ES-I3 (cell line): ENCODE data around the gene TAF3.
A peak's percentile ranks its signal among the peaks of the same experiment; 100 is the strongest.

Source experiments
- H3K36me3 ChIP-seq: 2 replicates; pipeline ENCODE4 v1.6.1; 2013; ENCODE audit warnings: mild to moderate bottlenecking, low read length, control low read depth, moderate library complexity; ENCODE audit not compliant: insufficient read depth
- H3K4me1 ChIP-seq: 2 replicates; pipeline ENCODE4 v1.6.1; 2013; ENCODE audit warnings: mild to moderate bottlenecking, control low read depth, low read length; ENCODE audit not compliant: insufficient read depth
- H3K9ac ChIP-seq: 2 replicates; pipeline ENCODE4 v1.6.1; 2013; ENCODE audit warnings: low read depth, mild to moderate bottlenecking, low read length, moderate library complexity
- H3K9me3 ChIP-seq: 2 replicates; pipeline ENCODE4 v1.6.1; 2013; ENCODE audit warnings: mild to moderate bottlenecking, low read length, moderate library complexity; ENCODE audit not compliant: control insufficient read depth, insufficient read depth

The TAF3 gene

DNA sequence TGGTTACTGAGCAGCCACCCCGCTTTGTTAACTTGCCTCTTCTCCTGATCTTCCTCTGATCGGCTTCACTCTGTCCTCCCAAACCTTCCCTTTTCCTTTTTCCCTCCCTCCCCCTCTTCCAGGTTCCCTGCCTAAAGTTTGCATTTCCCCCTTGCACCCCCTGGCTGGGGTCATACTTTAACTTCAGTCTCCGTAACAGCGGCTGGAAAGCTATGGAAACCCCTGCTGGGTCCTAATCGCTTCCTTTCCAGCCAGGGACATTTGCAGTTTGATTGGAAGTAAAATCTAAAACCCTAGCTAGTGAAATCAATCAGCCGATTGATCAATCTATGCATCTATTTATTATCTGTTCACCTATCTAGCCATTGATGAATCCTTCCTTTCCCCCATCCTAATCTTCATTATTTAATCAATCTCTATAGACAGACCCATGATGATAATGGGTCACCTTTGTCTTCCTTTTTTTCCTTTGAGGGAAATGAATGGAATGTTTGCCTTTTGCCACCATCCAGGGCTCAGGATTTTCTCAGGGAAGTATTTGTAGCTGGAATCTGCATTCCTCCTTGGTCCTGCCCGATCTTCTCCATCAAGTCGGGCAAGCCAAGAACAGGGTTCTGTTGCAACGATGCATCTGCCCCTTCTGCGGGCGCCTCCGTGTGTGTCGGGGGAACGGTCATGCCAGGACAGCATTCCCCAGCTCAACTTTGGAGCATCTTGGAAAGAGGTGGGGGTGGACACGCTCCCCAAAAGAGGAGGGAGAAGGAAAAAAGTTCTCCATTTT lies 245.0 kb downstream of the TAF3 start:
- H3K36me3 ChIP-seq, result no peaks in the 10 kb centered on the region

DNA sequence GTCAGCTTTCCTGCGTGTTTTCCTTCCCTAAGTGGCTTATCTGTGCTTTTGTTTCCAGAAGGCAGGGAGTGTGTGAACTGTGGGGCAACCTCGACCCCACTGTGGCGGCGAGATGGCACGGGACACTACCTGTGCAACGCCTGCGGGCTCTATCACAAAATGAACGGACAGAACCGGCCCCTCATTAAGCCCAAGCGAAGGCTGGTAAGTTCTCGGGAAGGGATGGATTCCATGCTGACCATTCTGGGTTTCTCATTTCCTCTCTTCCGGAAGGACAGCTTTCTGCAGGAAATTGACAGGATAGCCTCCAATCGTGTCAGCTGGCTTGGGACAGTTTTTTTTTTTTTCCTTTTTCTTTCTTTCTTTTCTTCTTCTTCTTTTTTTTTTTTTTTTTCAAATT lies 245.6 kb downstream of the TAF3 start:
- Histone ChIP-seq H3K9ac (peak overlapping the region; percentile 44; the same call in 1 of the 2 replicates), H3K4me1 (peaks cover 47% of the 10 kb centered on the region), H3K36me3 (no peaks in the 10 kb centered on the region), H3K9me3 (no peaks in the 10 kb centered on the region)

More for the DNA sequence above, 245.0 kb downstream of the TAF3 start:
- peaks cover 47% of the 10 kb centered on the region for H3K4me1 ChIP-seq
- H3K9me3 ChIP-seq, result no peaks in the 10 kb centered on the region
- H3K9ac ChIP-seq, result peak overlapping the region; percentile 44; the same call in 1 of the 2 replicates

DNA sequence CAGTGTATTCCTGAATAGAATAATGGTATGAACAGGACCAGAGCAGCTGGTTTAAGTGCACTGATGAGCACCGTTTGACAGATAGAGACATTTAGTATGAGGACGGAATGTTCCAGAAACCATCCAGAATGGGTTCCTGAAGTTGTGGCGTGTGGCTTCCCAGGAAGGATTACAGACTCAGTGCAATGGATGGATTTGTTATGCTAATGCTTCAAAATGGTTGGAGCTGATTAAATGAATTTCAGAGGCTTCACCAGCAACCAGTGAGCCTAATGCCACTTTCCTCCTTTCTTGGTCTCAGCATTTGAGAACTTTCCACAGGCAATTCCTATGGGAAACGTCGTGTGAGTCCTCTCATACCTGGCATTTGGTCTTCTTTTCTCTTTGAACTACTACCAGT lies 246.1 kb downstream of the TAF3 start:
- Histone ChIP-seq H3K36me3 (no peaks in the 10 kb centered on the region), H3K4me1 (peaks cover 47% of the 10 kb centered on the region), H3K9me3 (no peaks in the 10 kb centered on the region), H3K9ac (no peak overlapping the region)

DNA sequence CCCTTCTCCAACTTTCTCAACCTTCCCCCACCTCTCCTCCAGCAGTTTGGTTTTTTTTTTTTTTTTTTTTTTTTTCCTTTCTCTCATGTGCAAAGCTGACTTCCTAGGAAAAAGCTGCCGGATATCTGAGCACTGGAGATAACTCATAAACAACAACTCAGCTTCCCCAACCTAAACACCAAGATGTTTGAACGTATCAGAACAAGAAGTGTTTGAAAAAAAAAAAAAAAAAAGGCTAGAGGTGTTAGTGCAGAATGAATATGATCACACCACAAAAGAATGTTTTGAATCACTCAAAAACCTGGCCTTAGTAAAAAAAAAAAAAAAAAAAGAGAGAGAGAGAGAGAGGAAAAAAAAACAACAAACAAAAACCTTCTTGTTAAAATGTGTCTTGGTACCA lies 247.3 kb downstream of the TAF3 start:
- Histone ChIP-seq H3K36me3 (no peaks in the 10 kb centered on the region), H3K9me3 (no peaks in the 10 kb centered on the region), H3K4me1 (peaks cover 39% of the 10 kb centered on the region), H3K9ac (no peak overlapping the region)

DNA sequence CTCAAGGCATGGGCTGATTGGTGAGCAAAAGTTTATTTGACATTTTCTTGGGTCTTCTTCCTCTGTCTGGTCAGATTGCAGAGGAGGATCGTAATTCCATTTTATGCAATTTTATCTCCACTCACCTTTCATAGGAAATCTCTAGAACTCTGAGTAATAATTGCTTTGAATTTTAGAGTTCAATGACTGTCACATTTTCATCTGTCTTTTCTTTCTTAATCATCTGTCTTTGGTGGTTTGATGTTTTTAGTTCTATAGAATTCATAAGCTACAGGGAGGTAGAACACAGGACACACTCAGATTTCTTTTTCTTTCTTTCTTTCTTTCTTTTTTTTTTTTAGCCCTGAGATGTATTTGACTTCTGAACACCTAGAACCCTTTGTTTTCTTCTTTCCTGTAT lies 247.8 kb downstream of the TAF3 start:
- Histone ChIP-seq H3K4me1 (peaks cover 37% of the 10 kb centered on the region), H3K9ac (no peak overlapping the region), H3K36me3 (no peaks in the 10 kb centered on the region), H3K9me3 (no peaks in the 10 kb centered on the region)
